ENCODE data around the gene MORN4. TPM values are rescaled to one million over a fixed set of nuclear protein-coding genes. Genes with fewer than 3 reads are reported as not detected.
A peak's percentile ranks its signal among the peaks of the same experiment; 100 is the strongest.

MORN4 gene
- total RNA-seq, 2 experiments from 2014 or later = 3.9 to 5.3 TPM

- H3K9me3 Mint-ChIP-seq (ENCODE audit: low read depth) = no peaks in the 10 kb centered on the region
- no peak for ATAC-seq
- H3K4me1 Mint-ChIP-seq = no peaks in the 10 kb centered on the region
- H3K4me3 Mint-ChIP-seq = no peak overlapping the region
- H3K27ac Mint-ChIP-seq = no peak overlapping the region
- H3K27me3 Mint-ChIP-seq = no peaks in the 10 kb centered on the region
- no peak for DNase-seq
- intact Hi-C loops (cut with DNase I, micrococcal nuclease) = no loop called here
- ChIA-PET CTCF (interaction anchor here (0.5 to 0.6 kb wide), 3 partner anchors 17 to 273 kb away, joined by 3 to 4 read pairs (median 4); partner anchors contain the start of gene AVPI1), POLR2A (no interaction called here)
- H3K36me3 Mint-ChIP-seq (ENCODE audit: low read depth) = no peaks in the 10 kb centered on the region
Measured at GRCh38 chr10:97596101-97597082, 36.9 kb downstream of the MORN4 start.

GRCh38 chr10:97593421-97593820 lies 39.9 kb downstream of the MORN4 start:
- Mint-ChIP-seq H3K4me1 (no peaks in the 10 kb centered on the region), H3K9me3 (ENCODE audit: low read depth) (no peaks in the 10 kb centered on the region), H3K4me3 (no peak overlapping the region), H3K36me3 (ENCODE audit: low read depth) (no peaks in the 10 kb centered on the region), H3K27me3 (no peaks in the 10 kb centered on the region), H3K27ac (no peak overlapping the region)
- ChIA-PET POLR2A (no interaction called here), CTCF (interaction anchor here (0.6 to 0.7 kb wide), 4 partner anchors 22 to 125 kb away, joined by 3 read pairs; no protein-coding TSS in a partner anchor)
- intact Hi-C loops (cut with DNase I, micrococcal nuclease) = no loop called here
- ATAC-seq (no peak), DNase-seq (no peak)

- Mint-ChIP-seq H3K4me1 (no peaks in the 10 kb centered on the region), H3K9me3 (ENCODE audit: low read depth) (no peaks in the 10 kb centered on the region), H3K27ac (no peak overlapping the region), H3K4me3 (no peak overlapping the region), H3K27me3 (no peaks in the 10 kb centered on the region), H3K36me3 (ENCODE audit: low read depth) (no peaks in the 10 kb centered on the region)
- ChIA-PET CTCF (interaction anchor here (0.7 kb wide), 1 partner anchor 19 kb away, joined by 3 read pairs; no protein-coding TSS in a partner anchor), POLR2A (no interaction called here)
- intact Hi-C loops (cut with DNase I, micrococcal nuclease) = no loop called here
- DNase-seq (no peak), ATAC-seq (no peak)
Measured at GRCh38 chr10:97590748-97591495, 42.4 kb downstream of the MORN4 start.

- DNase-seq = peak; percentile 18
- no peak overlapping the region for H3K4me3 Mint-ChIP-seq
- ChIA-PET CTCF (interaction anchor here (0.5 kb wide), 1 partner anchor 51 kb away, joined by 3 read pairs; no protein-coding TSS in a partner anchor), POLR2A (no interaction called here)
- no peak overlapping the region for H3K27ac Mint-ChIP-seq
- H3K36me3 Mint-ChIP-seq (ENCODE audit: low read depth) = no peaks in the 10 kb centered on the region
- ATAC-seq = no peak
- H3K27me3 Mint-ChIP-seq = no peaks in the 10 kb centered on the region
- H3K4me1 Mint-ChIP-seq = no peaks in the 10 kb centered on the region
- intact Hi-C loops (cut with DNase I, micrococcal nuclease) = no loop called here
- no peaks in the 10 kb centered on the region for H3K9me3 Mint-ChIP-seq (ENCODE audit: low read depth)
Measured at GRCh38 chr10:97590082-97590747, 43.1 kb downstream of the MORN4 start.

GRCh38 chr10:97589479-97589878 lies 43.8 kb downstream of the MORN4 start, which contains the start of gene C10orf62:
C10orf62 (plus strand) TSS chr10:97589721; CDS start chr10:97589898, 177 bp downstream.
- no peak within 1 kb of the TSS for H3K4me3 Mint-ChIP-seq

GRCh38 chr10:97587183-97587582 lies 46.1 kb downstream of the MORN4 start:
- ChIA-PET CTCF (interaction anchor here (0.6 kb wide), 1 partner anchor 15 kb away, joined by 3 read pairs; the partner anchor contains the start of gene ANKRD2), POLR2A (no interaction called here)
- DNase-seq = no peak

More at GRCh38 chr10:97589479-97589878, 43.8 kb downstream of the MORN4 start, which contains the start of gene C10orf62:
- no peaks in the 10 kb centered on the region for H3K9me3 Mint-ChIP-seq (ENCODE audit: low read depth)
- intact Hi-C loops (cut with DNase I, micrococcal nuclease) = no loop called here
- H3K4me1 Mint-ChIP-seq = no peaks in the 10 kb centered on the region
- H3K27me3 Mint-ChIP-seq = no peaks in the 10 kb centered on the region
- ChIA-PET POLR2A (no interaction called here), CTCF (interaction anchor here (0.9 kb wide), 1 partner anchor 52 kb away, joined by 3 read pairs; no protein-coding TSS in a partner anchor)
- no peaks in the 10 kb centered on the region for H3K36me3 Mint-ChIP-seq (ENCODE audit: low read depth)
- H3K27ac Mint-ChIP-seq = no peak within 1 kb of the TSS
- no peak for ATAC-seq
- no peak for DNase-seq

GRCh38 chr10:97585439-97585811 lies 47.9 kb downstream of the MORN4 start:
- Mint-ChIP-seq H3K4me3 (no peak overlapping the region), H3K27me3 (no peaks in the 10 kb centered on the region), H3K4me1 (no peaks in the 10 kb centered on the region), H3K9me3 (ENCODE audit: low read depth) (no peaks in the 10 kb centered on the region), H3K36me3 (ENCODE audit: low read depth) (no peaks in the 10 kb centered on the region), H3K27ac (no peak overlapping the region)
- ChIA-PET POLR2A (no interaction called here), CTCF (interaction anchor here (2.0 kb wide), 1 partner anchor 51 kb away, joined by 7 read pairs; no protein-coding TSS in a partner anchor)
- ATAC-seq (no peak), DNase-seq (no peak)
- intact Hi-C loops (cut with DNase I, micrococcal nuclease) = no loop called here

More at GRCh38 chr10:97587183-97587582, 46.1 kb downstream of the MORN4 start:
- no peaks in the 10 kb centered on the region for H3K4me1 Mint-ChIP-seq
- H3K4me3 Mint-ChIP-seq = no peak overlapping the region
- H3K27ac Mint-ChIP-seq = no peak overlapping the region
- H3K36me3 Mint-ChIP-seq (ENCODE audit: low read depth) = no peaks in the 10 kb centered on the region
- no peaks in the 10 kb centered on the region for H3K27me3 Mint-ChIP-seq
- H3K9me3 Mint-ChIP-seq (ENCODE audit: low read depth) = no peaks in the 10 kb centered on the region
- intact Hi-C loops (cut with DNase I, micrococcal nuclease) = no loop called here
- ATAC-seq = no peak

- intact Hi-C loops (cut with DNase I, micrococcal nuclease) = no loop called here
- H3K27ac Mint-ChIP-seq = no peak overlapping the region
- no peaks in the 10 kb centered on the region for H3K4me1 Mint-ChIP-seq
- H3K27me3 Mint-ChIP-seq = no peaks in the 10 kb centered on the region
- ChIA-PET CTCF (interaction anchor here (0.9 to 2.0 kb wide), 4 partner anchors 12 to 50 kb away, joined by 3 to 7 read pairs (median 4); partner anchors contain the start of gene ANKRD2), POLR2A (no interaction called here)
- H3K9me3 Mint-ChIP-seq (ENCODE audit: low read depth) = no peaks in the 10 kb centered on the region
- H3K36me3 Mint-ChIP-seq (ENCODE audit: low read depth) = no peaks in the 10 kb centered on the region
- DNase-seq (no peak), ATAC-seq (no peak)
- no peak overlapping the region for H3K4me3 Mint-ChIP-seq
Measured at GRCh38 chr10:97584798-97585438, 48.4 kb downstream of the MORN4 start.

- intact Hi-C loops (cut with DNase I, micrococcal nuclease) = no loop called here
- H3K36me3 Mint-ChIP-seq (ENCODE audit: low read depth) = no peaks in the 10 kb centered on the region
- H3K4me1 Mint-ChIP-seq = no peaks in the 10 kb centered on the region
- POLR2A ChIA-PET = no interaction called here
- no peak for DNase-seq
- H3K27ac Mint-ChIP-seq = no peak within 1 kb of the TSS
- H3K9me3 Mint-ChIP-seq (ENCODE audit: low read depth) = no peaks in the 10 kb centered on the region
- no peak within 1 kb of the TSS for H3K4me3 Mint-ChIP-seq
- no peaks in the 10 kb centered on the region for H3K27me3 Mint-ChIP-seq
- CTCF ChIA-PET = interaction anchor here (0.9 to 2.0 kb wide), 4 partner anchors 11 to 50 kb away, joined by 3 to 7 read pairs (median 4); partner anchors contain the start of gene ANKRD2
- peak; percentile 33 for ATAC-seq
Measured at GRCh38 chr10:97584060-97584797, 49.1 kb downstream of the MORN4 start, which contains the start of gene HOGA1. HOGA1 (plus strand) TSS chr10:97584389; CDS start chr10:97584704, 315 bp downstream.

- intact Hi-C loops (cut with DNase I, micrococcal nuclease) = no loop called here
- POLR2A ChIA-PET = no interaction called here
- CTCF ChIA-PET = interaction anchor here (1.6 to 2.0 kb wide), 2 partner anchors 11 to 49 kb away, joined by 5 to 7 read pairs; no protein-coding TSS in a partner anchor
- H3K4me1 Mint-ChIP-seq = no peaks in the 10 kb centered on the region
- H3K9me3 Mint-ChIP-seq (ENCODE audit: low read depth) = no peaks in the 10 kb centered on the region
- no peak overlapping the region for H3K4me3 Mint-ChIP-seq
- DNase-seq = no peak
- ATAC-seq = no peak
- no peaks in the 10 kb centered on the region for H3K27me3 Mint-ChIP-seq
- H3K27ac Mint-ChIP-seq = no peak overlapping the region
- H3K36me3 Mint-ChIP-seq (ENCODE audit: low read depth) = no peaks in the 10 kb centered on the region
Measured at GRCh38 chr10:97583476-97583875, 49.8 kb downstream of the MORN4 start.

Data from activated CD4-positive, alpha-beta T cell treated with anti-CD3 and anti-CD28 coated beads for 36 hours (primary cell).